ENCODE data around the gene OTUB2.

GRCh38 chr14:93999573-93999972 is 26.6 kb upstream of the OTUB2 start:
- no peak for TF ChIP-seq EZH2phosphoT487 (IDR thresholded peaks at IDR 0.05; ENCODE audit: borderline replicate concordance, low read length)
- TF ChIP-seq, protein P1, sequence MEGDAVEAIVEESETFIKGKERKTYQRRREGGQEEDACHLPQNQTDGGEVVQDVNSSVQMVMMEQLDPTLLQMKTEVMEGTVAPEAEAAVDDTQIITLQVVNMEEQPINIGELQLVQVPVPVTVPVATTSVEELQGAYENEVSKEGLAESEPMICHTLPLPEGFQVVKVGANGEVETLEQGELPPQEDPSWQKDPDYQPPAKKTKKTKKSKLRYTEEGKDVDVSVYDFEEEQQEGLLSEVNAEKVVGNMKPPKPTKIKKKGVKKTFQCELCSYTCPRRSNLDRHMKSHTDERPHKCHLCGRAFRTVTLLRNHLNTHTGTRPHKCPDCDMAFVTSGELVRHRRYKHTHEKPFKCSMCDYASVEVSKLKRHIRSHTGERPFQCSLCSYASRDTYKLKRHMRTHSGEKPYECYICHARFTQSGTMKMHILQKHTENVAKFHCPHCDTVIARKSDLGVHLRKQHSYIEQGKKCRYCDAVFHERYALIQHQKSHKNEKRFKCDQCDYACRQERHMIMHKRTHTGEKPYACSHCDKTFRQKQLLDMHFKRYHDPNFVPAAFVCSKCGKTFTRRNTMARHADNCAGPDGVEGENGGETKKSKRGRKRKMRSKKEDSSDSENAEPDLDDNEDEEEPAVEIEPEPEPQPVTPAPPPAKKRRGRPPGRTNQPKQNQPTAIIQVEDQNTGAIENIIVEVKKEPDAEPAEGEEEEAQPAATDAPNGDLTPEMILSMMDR (conservative IDR thresholded peaks at IDR 0.05; ENCODE audit: low read depth, low read length), result no peak
- no peak for TF ChIP-seq EZH2 (IDR thresholded peaks at IDR 0.05; ENCODE audit: low read length, unreplicated experiment)

Measured in PC-3 (cell line).